ENCODE results near the gene OBSCN.
"Not testable (repeated sequence)": the region's sequence is repeated elsewhere in the genome, so short reads cannot be mapped to it uniquely, and the experiment has no call there.

Gene OBSCN

DNA sequence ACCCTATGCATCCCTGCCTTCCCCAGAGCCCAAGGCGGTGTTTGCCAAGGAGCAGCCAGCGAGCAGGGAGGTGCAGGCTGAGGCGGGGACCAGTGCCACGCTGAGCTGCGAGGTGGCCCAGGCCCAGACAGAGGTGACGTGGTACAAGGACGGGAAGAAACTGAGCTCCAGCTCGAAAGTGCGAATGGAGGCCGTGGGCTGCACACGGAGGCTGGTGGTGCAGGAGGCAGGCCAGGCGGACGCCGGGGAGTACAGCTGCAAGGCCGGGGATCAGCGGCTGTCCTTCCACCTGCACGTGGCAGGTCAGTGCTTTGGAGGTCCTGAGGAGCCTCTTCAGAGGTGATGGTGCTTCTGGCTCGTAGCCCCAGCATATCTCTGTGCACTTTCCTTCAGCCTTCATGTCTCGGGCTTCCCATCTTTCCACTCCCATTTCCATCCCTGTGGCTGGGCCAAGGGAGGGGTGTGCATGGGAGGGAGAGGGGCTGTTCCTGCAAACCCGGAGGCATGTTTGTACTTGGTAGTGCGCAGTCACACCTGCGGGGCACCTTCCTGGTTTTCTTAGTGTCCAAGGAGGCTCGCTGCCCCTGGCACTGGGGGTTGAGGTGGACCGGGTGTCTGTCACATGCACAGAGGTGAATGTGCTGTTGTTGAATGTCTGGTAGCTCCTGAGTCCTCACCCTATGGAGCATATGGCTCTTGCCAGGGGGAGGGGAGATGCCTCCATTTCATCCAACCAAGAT lies 56.4 kb downstream of the OBSCN start:
- DNase-seq (ENCODE audit: low read depth) = no peak
- H3K4me3 ChIP-seq (ENCODE audit: low read depth, low read length) = no peak overlapping the region
- no peak for TF ChIP-seq CTCF (IDR thresholded peaks at IDR 0.05; ENCODE audit: control insufficient read depth, extremely low read depth, insufficient read depth)

DNA sequence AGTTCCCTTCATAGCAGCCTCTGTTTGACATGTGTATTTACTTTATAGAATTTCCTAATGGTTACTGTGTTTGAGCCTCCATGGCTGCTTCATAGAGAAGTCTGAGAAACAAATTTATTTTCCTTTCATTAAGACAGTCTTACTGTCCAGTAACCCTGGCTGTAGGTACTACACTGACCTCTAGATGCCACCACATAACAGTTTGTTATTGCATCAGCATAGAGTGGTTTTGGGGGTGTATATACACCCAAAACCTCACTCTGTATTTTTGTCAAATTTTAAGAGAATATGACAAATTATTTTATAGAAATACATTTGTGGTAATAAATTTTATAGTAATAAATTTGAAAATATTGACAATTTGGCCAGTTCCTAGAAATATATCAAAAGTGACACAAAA lies 57.3 kb downstream of the OBSCN start:
- TF ChIP-seq CTCF (IDR thresholded peaks at IDR 0.05; ENCODE audit: control insufficient read depth, extremely low read depth, insufficient read depth) = peak; percentile 65
- DNase-seq (ENCODE audit: low read depth) = no peak

GRCh38 chr1:228267962-228268880 lies 60.4 kb downstream of the OBSCN start:
- no peak for TF ChIP-seq CTCF (IDR thresholded peaks at IDR 0.05; ENCODE audit: control insufficient read depth, extremely low read depth, insufficient read depth)
- no peak overlapping the region for H3K4me3 ChIP-seq (ENCODE audit: low read depth, low read length)
- DNase-seq (ENCODE audit: low read depth) = no peak

More for the DNA sequence above, 57.3 kb downstream of the OBSCN start:
- no peak overlapping the region for H3K4me3 ChIP-seq (ENCODE audit: low read depth, low read length)

DNA sequence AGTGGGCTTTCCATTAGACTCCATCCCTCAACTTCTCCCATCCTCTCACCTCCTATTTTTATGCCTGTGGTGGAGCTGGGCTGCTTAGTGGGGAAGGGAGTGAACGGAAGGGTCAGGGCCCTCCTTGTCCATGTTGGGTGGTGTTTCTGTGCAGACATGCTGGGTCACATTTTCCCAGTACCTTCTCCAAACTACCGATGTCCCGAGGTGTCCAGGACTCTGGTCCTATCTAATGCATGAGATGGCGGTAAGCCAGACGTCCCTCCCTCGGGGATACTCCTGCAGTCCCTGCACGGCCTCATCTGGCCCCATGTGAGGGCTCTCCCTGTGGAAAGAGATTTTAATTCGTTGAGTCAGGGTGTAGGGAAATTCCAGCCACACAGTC lies 61.0 kb downstream of the OBSCN start:
- H3K4me3 ChIP-seq (ENCODE audit: low read depth, low read length) = no peak overlapping the region
- TF ChIP-seq CTCF (IDR thresholded peaks at IDR 0.05; ENCODE audit: control insufficient read depth, extremely low read depth, insufficient read depth) = no peak
- no peak for DNase-seq (ENCODE audit: low read depth)

DNA sequence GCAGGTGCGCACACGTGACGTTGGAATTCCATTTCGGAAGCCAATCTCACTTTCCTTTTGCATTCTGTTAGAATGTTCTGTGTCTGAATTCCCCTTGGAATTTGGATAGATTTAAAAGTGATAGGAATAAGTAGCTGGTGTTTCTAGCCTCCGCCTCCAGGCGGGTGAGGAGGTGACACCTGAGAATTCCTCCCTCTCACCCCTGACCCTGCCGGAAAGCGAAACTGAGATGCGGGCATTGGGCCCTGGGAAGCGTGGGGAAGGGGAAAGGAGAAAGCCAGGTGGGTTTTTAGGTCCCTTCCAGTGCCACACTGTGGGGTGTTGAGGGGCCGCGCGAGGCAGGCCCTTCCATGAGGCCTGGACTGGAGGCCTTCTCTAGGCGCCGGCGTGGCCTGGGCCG lies 61.6 kb downstream of the OBSCN start:
- H3K4me3 ChIP-seq (ENCODE audit: low read depth, low read length); DNase-seq (ENCODE audit: low read depth): not testable (repeated sequence)

GRCh38 chr1:228270032-228270431 lies 62.2 kb downstream of the OBSCN start:
- no peak overlapping the region for H3K4me3 ChIP-seq (ENCODE audit: low read depth, low read length)
- no peak for DNase-seq (ENCODE audit: low read depth)
- TF ChIP-seq CTCF (IDR thresholded peaks at IDR 0.05; ENCODE audit: control insufficient read depth, extremely low read depth, insufficient read depth) = no peak

GRCh38 chr1:228271701-228272251 lies 63.9 kb downstream of the OBSCN start:
- TF ChIP-seq CTCF (IDR thresholded peaks at IDR 0.05; ENCODE audit: control insufficient read depth, extremely low read depth, insufficient read depth) = no peak
- H3K4me3 ChIP-seq (ENCODE audit: low read depth, low read length) = no peak overlapping the region
- DNase-seq (ENCODE audit: low read depth) = no peak

Measured in LNCaP clone FGC (cell line).